H9 (cell line): ENCODE data around the gene ERCC2. TPM values are rescaled to one million over a fixed set of nuclear protein-coding genes. Genes with fewer than 3 reads are reported as not detected.

Experiments used
- DNase-seq: peaks from one replicate; pipeline ENCODE4 v3.0.0-alpha.2; 2017
- H2AFZ ChIP-seq: one replicate; pipeline ENCODE4 v1.6.1; 2013; ENCODE audit warnings: mild to moderate bottlenecking, low read length, control low read depth, moderate library complexity
- H2AK5ac ChIP-seq: 2 replicates; pipeline ENCODE4 v1.6.1; 2013; ENCODE audit warnings: low read length, control low read depth, mixed read lengths; ENCODE audit not compliant: insufficient read length
- H2BK120ac ChIP-seq: one replicate; pipeline ENCODE4 v1.6.1; 2013; ENCODE audit warnings: low read depth, mild to moderate bottlenecking, low read length, control low read depth, inconsistent platforms; ENCODE audit not compliant: poor library complexity, severe bottlenecking
- H2BK12ac ChIP-seq: 2 replicates; pipeline ENCODE4 v1.6.1; 2013; ENCODE audit warnings: low read length, control low read depth, mixed read lengths, low read depth; ENCODE audit not compliant: insufficient read length
- H2BK15ac ChIP-seq: 2 replicates; pipeline ENCODE4 v1.6.1; 2013; ENCODE audit warnings: low read depth, low read length, control low read depth
- H2BK20ac ChIP-seq: one replicate; pipeline ENCODE4 v1.6.1; 2013; ENCODE audit warnings: low read depth, mild to moderate bottlenecking, low read length, control low read depth, inconsistent platforms; ENCODE audit not compliant: poor library complexity, severe bottlenecking
- H2BK5ac ChIP-seq: 2 replicates; pipeline ENCODE4 v1.6.1; 2013; ENCODE audit warnings: low read length, control low read depth, mixed read lengths; ENCODE audit not compliant: insufficient read length
- H3K14ac ChIP-seq: 2 replicates; pipeline ENCODE4 v1.6.1; 2013; ENCODE audit warnings: low read length, control low read depth; ENCODE audit not compliant: insufficient read depth
- H3K18ac ChIP-seq: 2 replicates; pipeline ENCODE4 v1.6.1; 2013; ENCODE audit warnings: low read depth, mild to moderate bottlenecking, mixed read lengths, low read length, control low read depth; ENCODE audit not compliant: insufficient read length
- H3K23ac ChIP-seq: 2 replicates; pipeline ENCODE4 v1.6.1; 2013; ENCODE audit warnings: low read length, control low read depth, mixed read lengths, low read depth; ENCODE audit not compliant: insufficient read length
- H3K23me2 ChIP-seq: 2 replicates; pipeline ENCODE4 v1.6.1; 2013; ENCODE audit warnings: low read depth, mild to moderate bottlenecking, mixed read lengths, low read length, control low read depth; ENCODE audit not compliant: insufficient read length, poor library complexity, severe bottlenecking
- H3K27ac ChIP-seq: 2 replicates; pipeline ENCODE4 v1.5.1; 2013; ENCODE audit warnings: low read length, control low read depth, mixed read lengths, low read depth; ENCODE audit not compliant: insufficient read length
- H3K27me3 ChIP-seq: 2 replicates; pipeline ENCODE4 v1.6.1; 2013; ENCODE audit warnings: low read length, control low read depth, inconsistent platforms; ENCODE audit not compliant: insufficient read depth
- H3K4ac ChIP-seq: 2 replicates; pipeline ENCODE4 v1.6.1; 2013; ENCODE audit warnings: low read depth, mild to moderate bottlenecking, control low read depth, inconsistent platforms, low read length, moderate library complexity
- H3K4me1 ChIP-seq: 2 replicates; pipeline ENCODE4 v1.6.1; 2013; ENCODE audit warnings: low read length, control low read depth, inconsistent platforms; ENCODE audit not compliant: insufficient read depth
- H3K4me2 ChIP-seq: 2 replicates; pipeline ENCODE4 v1.6.1; 2013; ENCODE audit warnings: low read length, control low read depth, mixed read lengths; ENCODE audit not compliant: insufficient read length, insufficient read depth
- H3K56ac ChIP-seq: 2 replicates; pipeline ENCODE4 v1.6.1; 2013; ENCODE audit warnings: low read depth, mild to moderate bottlenecking, mixed read lengths, low read length, control low read depth; ENCODE audit not compliant: insufficient read length
- H3K79me1 ChIP-seq: 2 replicates; pipeline ENCODE4 v1.6.1; 2013; ENCODE audit warnings: low read depth, mild to moderate bottlenecking, moderate library complexity, low read length, control low read depth, inconsistent platforms; ENCODE audit not compliant: insufficient read depth, poor library complexity, severe bottlenecking
- H3K79me2 ChIP-seq: 2 replicates; pipeline ENCODE4 v1.6.1; 2013; ENCODE audit warnings: low read length, control low read depth, inconsistent platforms; ENCODE audit not compliant: insufficient read depth
- H3K9ac ChIP-seq: 2 replicates; pipeline ENCODE4 v1.6.1; 2013; ENCODE audit warnings: low read length, control low read depth, mixed read lengths; ENCODE audit not compliant: insufficient read length; ENCODE audit errors: extremely low read depth
- H3K9me3 ChIP-seq: one replicate; pipeline ENCODE4 v1.6.1; 2013; ENCODE audit warnings: low read depth, low read length, inconsistent platforms; ENCODE audit not compliant: control insufficient read depth
- H3T11ph ChIP-seq: one replicate; pipeline ENCODE4 v1.6.1; 2013; ENCODE audit warnings: mild to moderate bottlenecking, low read length, control low read depth, inconsistent platforms
- H4K20me1 ChIP-seq: one replicate; pipeline ENCODE4 v1.6.1; 2013; ENCODE audit not compliant: control insufficient read depth, insufficient read length, insufficient read depth
- H4K5ac ChIP-seq: 2 replicates; pipeline ENCODE4 v1.6.1; 2013; ENCODE audit warnings: low read depth, mild to moderate bottlenecking, mixed read lengths, low read length, control low read depth; ENCODE audit not compliant: insufficient read length
- H4K8ac ChIP-seq: replicated peaks from 2 replicates; pipeline ENCODE4 v1.6.1; 2013; ENCODE audit warnings: low read length, control low read depth, mixed read lengths, low read depth; ENCODE audit not compliant: insufficient read length
- H4K91ac ChIP-seq: 2 replicates; pipeline ENCODE4 v1.6.1; 2013; ENCODE audit warnings: low read depth, mild to moderate bottlenecking, moderate library complexity, mixed read lengths, low read length, control low read depth; ENCODE audit not compliant: insufficient read length
- H3K27ac Mint-ChIP-seq, 3 experiments: 2 replicates in 2 of 3; 3 replicates in 1 of 3; pipeline ENCODE4 v1.8.0; 2020 to 2021; ENCODE audit warnings: mixed read lengths in 3 of 3, mild to moderate bottlenecking in 1 of 3, moderate library complexity in 1 of 3
- H3K27me3 Mint-ChIP-seq: 2 replicates; pipeline ENCODE4 v1.8.0; 2021; ENCODE audit warnings: low read depth, mild to moderate bottlenecking, moderate library complexity, mixed read lengths
- H3K36me3 Mint-ChIP-seq, 3 experiments: 2 replicates in 2 of 3; 3 replicates in 1 of 3; pipeline ENCODE4 v1.8.0; 2020 to 2021; ENCODE audit warnings: low read depth in 3 of 3, mixed read lengths in 3 of 3; ENCODE audit not compliant: insufficient read depth in 1 of 3
- H3K4me1 Mint-ChIP-seq, 2 experiments: 2 replicates each; pipeline ENCODE4 v1.8.0; 2020; ENCODE audit warnings: mixed read lengths in 2 of 2
- H3K4me3 Mint-ChIP-seq, 2 experiments: 2 replicates in 1 of 2; 3 replicates in 1 of 2; pipeline ENCODE4 v1.8.0; 2020 to 2021; ENCODE audit warnings: mild to moderate bottlenecking in 2 of 2, mixed read lengths in 2 of 2, moderate library complexity in 1 of 2
- H3K9me3 Mint-ChIP-seq, 2 experiments: 2 replicates in 1 of 2; 3 replicates in 1 of 2; pipeline ENCODE4 v1.8.0; 2020; ENCODE audit warnings: mild to moderate bottlenecking in 2 of 2, mixed read lengths in 2 of 2, moderate library complexity in 1 of 2
- CTCF ChIP-seq: fragments of 200-600 bp; sonication (generic); conservative IDR thresholded peaks from 3 replicates; pipeline ENCODE4 v1.8.0; 2021; ENCODE audit warnings: antibody characterized with exemption, mild to moderate bottlenecking
- WGBS: extraction: QIAGEN DNeasy Blood & Tissue Kit; methylation state at CpG from one replicate; pipeline ENCODE4 v1.1.7; 2013; ENCODE audit warnings: missing lambda C conversion rate, low lambda C conversion rate, mixed read lengths; ENCODE audit not compliant: insufficient read length; ENCODE audit errors: extremely low coverage; 5-methylcytosine and 5-hydroxymethylcytosine counted together
- total RNA-seq: library from RNA; stranded (reverse); gene quantifications from 2 replicates; pipeline ENCODE4 v1.2.1, GENCODE V29; 2021

ERCC2 gene
- total RNA-seq, 1 experiment from 2014 or later, result 98.7 TPM

- Histone ChIP-seq H4K5ac (no peak overlapping the region), H2BK20ac (no peak overlapping the region), H2BK120ac (no peak overlapping the region), H4K20me1 (no peaks in the 10 kb centered on the region), H3K14ac (peak overlapping the region; percentile 82; the same call in 1 of the 2 replicates), H3K79me2 (no peaks in the 10 kb centered on the region; the same call in 1 of the 2 replicates), H2AFZ (peak overlapping the region; percentile 95), H4K8ac (no peak overlapping the region), H3K27ac (peak overlapping the region; percentile 75), H3K9ac (peak overlapping the region; percentile 92), H3K4me1 (peaks cover 7% of the 10 kb centered on the region; the same call in 1 of the 2 replicates), H2BK15ac (no peak overlapping the region), H3K9me3 (no peaks in the 10 kb centered on the region), H3K79me1 (no peaks in the 10 kb centered on the region), H2BK5ac (no peak overlapping the region), H4K91ac (no peak overlapping the region), H2BK12ac (no peak overlapping the region), H3K23me2 (peaks cover 18% of the 10 kb centered on the region), H3K27me3 (no peaks in the 10 kb centered on the region), H3K23ac (no peak overlapping the region), H3K4ac (no peak overlapping the region; the same call in 1 of the 2 replicates), H2AK5ac (no peak overlapping the region), H3K18ac (peak overlapping the region; percentile 66), H3K56ac (no peak overlapping the region), H3T11ph (no peak overlapping the region), H3K4me2 (peak overlapping the region; percentile 93)
- TF ChIP-seq CTCF, result no peak
- Mint-ChIP-seq H3K27me3 (peaks cover 4% of the 10 kb centered on the region; the same call in 1 of the 2 replicates), H3K4me1 (peaks cover 21 to 30% of the 10 kb centered on the region in 2 experiments), H3K4me3 (peak overlapping the region; percentile 99), H3K9me3 (no peaks in the 10 kb centered on the region; a peak in 1 of 5 replicates), H3K27ac (peak overlapping the region; percentile 99 to 100 (median 100)), H3K36me3 (peaks cover 15 to 24% (median 20%) of the 10 kb centered on the region in 3 experiments; a peak in 6 of 7 replicates)
- no CpG with 5 or more reads among the region's 48 CpGs for WGBS
- peak; percentile 95 for DNase-seq
Observed at GRCh38 chr19:45405435-45406225, 35.3 kb upstream of the ERCC2 start.
